Tibial nerve (tissue), 4 donors: ENCODE data around the gene WDR18.

ENCODE experiments used
- EP300 ChIP-seq, 2 donors: sonication (generic); formaldehyde crosslinking; IDR thresholded peaks; one replicate each; pipeline ENCODE4 v1.6.1; 2017; ENCODE audit warnings: antibody characterized with exemption in 2 of 2, mild to moderate bottlenecking in 1 of 2
- POLR2A ChIP-seq, 2 donors: fragments of 450-650 bp; IDR thresholded peaks; one replicate each; pipeline ENCODE4 v1.6.1; 2017; ENCODE audit warnings: antibody characterized with exemption in 2 of 2, mild to moderate bottlenecking in 2 of 2, moderate library complexity in 2 of 2
- TF ChIP-seq, protein P1 (sequence below), 5 experiments: fragments of 200-600 bp in 3 of 5; fragments of 450-650 bp in 2 of 5; sonication (generic) in 3 of 5; IDR thresholded peaks; one replicate each; pipeline ENCODE4 v1.5.1; 2016 to 2019; ENCODE audit warnings: antibody characterized with exemption in 5 of 5, mild to moderate bottlenecking in 3 of 5, moderate library complexity in 2 of 5

DNA sequence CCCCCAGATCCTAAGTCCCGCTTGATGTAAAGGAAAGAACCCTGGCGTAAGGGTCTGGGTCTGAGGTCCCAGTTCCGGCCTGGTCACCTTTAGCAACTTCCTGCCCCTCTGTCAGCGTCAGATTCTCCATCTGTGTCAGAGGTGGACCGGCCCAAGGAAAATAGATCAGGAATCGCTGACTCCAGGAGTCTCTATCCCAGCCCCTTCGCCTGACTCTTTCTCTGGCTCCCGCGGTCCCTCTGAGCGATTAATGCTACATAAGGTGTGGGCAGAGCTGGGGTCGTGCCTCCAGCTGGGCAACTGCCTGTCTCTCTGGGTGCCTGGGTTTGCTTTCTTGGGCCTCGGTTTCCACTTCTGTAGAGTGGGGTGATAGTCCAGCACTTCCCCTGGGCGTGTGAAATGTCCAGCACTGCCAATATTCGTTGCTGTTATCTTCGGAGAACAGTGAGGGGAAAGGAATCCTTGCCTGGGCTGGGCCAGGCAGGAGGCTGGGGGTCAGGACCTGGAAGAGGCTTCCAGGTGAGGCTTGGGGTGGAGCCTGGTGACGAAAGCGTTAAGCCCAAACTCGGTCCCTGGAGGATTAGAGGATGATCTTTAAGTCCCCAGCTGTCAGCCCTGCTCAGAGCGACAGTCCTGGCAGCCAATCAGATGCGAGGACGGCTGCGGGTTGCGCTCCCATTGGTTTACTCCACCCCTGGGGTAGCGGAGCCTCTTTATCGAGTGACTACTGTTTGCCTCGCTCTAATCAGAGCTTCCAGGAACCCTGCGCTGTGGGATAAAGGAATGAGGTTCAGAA lies 56.5 kb downstream of the WDR18 start:
- no peak for TF ChIP-seq POLR2A (IDR thresholded peaks at IDR 0.05)
- TF ChIP-seq EP300 (IDR thresholded peaks at IDR 0.05), result no peak
- TF ChIP-seq, protein P1, sequence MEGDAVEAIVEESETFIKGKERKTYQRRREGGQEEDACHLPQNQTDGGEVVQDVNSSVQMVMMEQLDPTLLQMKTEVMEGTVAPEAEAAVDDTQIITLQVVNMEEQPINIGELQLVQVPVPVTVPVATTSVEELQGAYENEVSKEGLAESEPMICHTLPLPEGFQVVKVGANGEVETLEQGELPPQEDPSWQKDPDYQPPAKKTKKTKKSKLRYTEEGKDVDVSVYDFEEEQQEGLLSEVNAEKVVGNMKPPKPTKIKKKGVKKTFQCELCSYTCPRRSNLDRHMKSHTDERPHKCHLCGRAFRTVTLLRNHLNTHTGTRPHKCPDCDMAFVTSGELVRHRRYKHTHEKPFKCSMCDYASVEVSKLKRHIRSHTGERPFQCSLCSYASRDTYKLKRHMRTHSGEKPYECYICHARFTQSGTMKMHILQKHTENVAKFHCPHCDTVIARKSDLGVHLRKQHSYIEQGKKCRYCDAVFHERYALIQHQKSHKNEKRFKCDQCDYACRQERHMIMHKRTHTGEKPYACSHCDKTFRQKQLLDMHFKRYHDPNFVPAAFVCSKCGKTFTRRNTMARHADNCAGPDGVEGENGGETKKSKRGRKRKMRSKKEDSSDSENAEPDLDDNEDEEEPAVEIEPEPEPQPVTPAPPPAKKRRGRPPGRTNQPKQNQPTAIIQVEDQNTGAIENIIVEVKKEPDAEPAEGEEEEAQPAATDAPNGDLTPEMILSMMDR (IDR thresholded peaks at IDR 0.05), result no peak
